Bronchial epithelial cell (primary cell): Measurements from ENCODE around the gene SLIT3. TPM values are rescaled to one million over a fixed set of nuclear protein-coding genes. Genes with fewer than 3 reads are reported as not detected.

Experiments used
- DNase-seq: peaks from one replicate; pipeline ENCODE4 v3.0.0-alpha.2; 2010; ENCODE audit warnings: low read depth
- FAIRE-seq: peaks from 2 replicates; lab custom pipeline; 2011; peaks lifted over from hg19 to GRCh38; lab: Jason Lieb, UNC
- H3K27me3 ChIP-seq: 2 replicates; pipeline ENCODE4 v1.5.1; 2011; ENCODE audit warnings: low read length; ENCODE audit not compliant: control insufficient read depth, insufficient read depth
- H3K36me3 ChIP-seq: 2 replicates; pipeline ENCODE4 v1.5.1; 2011; ENCODE audit warnings: low read length; ENCODE audit not compliant: control insufficient read depth, insufficient read depth
- H3K4me3 ChIP-seq: 2 replicates; pipeline ENCODE4 v1.5.1; 2011; ENCODE audit warnings: mild to moderate bottlenecking, low read depth, low read length, control low read depth
- total RNA-seq: library from RNA; depleted of rRNA; stranded (reverse); fragments of >200 nt; gene quantifications from 2 replicates; pipeline ENCODE4 v1.2.1, GENCODE V29; 2014
- TF ChIP-seq, protein P1 (sequence below): IDR thresholded peaks from 2 replicates; pipeline ENCODE4 v1.5.1; 2011; ENCODE audit warnings: mild to moderate bottlenecking, moderate library complexity, low read length, control low read depth, inconsistent platforms; ENCODE audit not compliant: insufficient read depth, severe bottlenecking

SLIT3 gene
- total RNA-seq, 1 donor from 2014 or later, result 0.79 TPM

DNA sequence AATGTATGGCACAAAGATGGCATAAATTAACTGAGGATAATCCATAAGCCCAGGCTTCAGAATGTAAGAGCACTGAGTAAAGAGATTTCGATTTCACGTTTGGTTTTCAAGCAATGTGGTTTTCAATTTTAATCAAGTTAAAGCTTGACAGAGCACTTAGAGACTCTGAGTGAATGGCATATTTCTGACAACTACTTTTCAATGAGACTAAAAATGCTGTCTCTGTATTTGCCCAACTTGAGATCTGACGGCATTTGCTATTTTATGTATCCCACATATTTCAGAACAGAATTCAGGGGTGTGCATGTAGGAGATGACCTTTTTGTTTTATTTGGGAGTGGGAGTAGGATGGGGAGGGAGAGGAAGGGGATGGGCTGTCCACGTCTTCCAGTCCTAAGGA is 441.5 kb downstream of the SLIT3 start:
- H3K36me3 ChIP-seq, result no peaks in the 10 kb centered on the region
- no peak for DNase-seq
- H3K27me3 ChIP-seq, result no peaks in the 10 kb centered on the region
- FAIRE-seq, result no peak
- H3K4me3 ChIP-seq, result no peak overlapping the region
- TF ChIP-seq, protein P1, sequence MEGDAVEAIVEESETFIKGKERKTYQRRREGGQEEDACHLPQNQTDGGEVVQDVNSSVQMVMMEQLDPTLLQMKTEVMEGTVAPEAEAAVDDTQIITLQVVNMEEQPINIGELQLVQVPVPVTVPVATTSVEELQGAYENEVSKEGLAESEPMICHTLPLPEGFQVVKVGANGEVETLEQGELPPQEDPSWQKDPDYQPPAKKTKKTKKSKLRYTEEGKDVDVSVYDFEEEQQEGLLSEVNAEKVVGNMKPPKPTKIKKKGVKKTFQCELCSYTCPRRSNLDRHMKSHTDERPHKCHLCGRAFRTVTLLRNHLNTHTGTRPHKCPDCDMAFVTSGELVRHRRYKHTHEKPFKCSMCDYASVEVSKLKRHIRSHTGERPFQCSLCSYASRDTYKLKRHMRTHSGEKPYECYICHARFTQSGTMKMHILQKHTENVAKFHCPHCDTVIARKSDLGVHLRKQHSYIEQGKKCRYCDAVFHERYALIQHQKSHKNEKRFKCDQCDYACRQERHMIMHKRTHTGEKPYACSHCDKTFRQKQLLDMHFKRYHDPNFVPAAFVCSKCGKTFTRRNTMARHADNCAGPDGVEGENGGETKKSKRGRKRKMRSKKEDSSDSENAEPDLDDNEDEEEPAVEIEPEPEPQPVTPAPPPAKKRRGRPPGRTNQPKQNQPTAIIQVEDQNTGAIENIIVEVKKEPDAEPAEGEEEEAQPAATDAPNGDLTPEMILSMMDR, result no peak

DNA sequence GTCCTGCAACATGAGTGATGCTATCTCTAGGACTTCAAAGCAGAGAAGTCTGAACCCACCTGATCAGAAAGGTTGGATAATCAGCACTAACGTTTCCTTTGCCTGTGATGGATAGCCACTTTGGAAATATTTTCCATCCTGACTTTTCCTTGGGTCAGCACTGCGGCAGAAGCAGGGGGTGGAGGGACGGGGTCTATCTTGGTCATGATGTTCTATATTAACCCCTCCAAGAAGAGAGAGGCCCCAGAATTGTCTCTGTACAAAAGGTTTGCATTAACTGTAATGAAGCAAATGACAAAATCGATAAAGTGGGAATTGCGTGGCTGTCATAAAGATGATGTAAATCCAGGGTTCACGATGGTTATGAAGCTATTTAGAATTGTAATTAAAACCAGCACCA is 441.9 kb downstream of the SLIT3 start:
- DNase-seq (no peak), FAIRE-seq (no peak)
- Histone ChIP-seq H3K27me3 (no peaks in the 10 kb centered on the region), H3K36me3 (no peaks in the 10 kb centered on the region), H3K4me3 (no peak overlapping the region)
- TF ChIP-seq, protein P1, result no peak

DNA sequence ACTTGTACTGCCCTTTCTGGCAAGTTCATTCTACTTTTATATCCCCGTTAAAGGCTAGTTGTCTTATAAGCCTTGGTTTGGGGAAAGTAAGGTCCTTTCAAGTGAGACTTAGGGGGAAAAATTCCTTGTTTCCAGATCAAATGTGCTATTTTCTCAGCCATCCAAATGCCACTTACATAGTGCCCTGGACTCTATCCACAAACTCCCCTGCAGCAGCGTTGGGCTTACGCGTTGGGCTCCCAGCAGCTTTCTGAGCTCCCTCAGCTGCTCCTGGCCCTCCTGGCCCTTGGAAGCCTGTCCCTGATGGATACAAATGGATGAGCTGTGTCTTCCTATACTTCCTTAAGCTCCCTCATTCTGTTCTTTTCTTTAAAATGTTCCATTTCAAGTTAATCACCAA is 442.6 kb downstream of the SLIT3 start:
- H3K36me3 ChIP-seq, result no peaks in the 10 kb centered on the region
- DNase-seq (no peak), FAIRE-seq (no peak)
- H3K4me3 ChIP-seq, result no peak overlapping the region
- no peaks in the 10 kb centered on the region for H3K27me3 ChIP-seq
- TF ChIP-seq, protein P1, result no peak

DNA sequence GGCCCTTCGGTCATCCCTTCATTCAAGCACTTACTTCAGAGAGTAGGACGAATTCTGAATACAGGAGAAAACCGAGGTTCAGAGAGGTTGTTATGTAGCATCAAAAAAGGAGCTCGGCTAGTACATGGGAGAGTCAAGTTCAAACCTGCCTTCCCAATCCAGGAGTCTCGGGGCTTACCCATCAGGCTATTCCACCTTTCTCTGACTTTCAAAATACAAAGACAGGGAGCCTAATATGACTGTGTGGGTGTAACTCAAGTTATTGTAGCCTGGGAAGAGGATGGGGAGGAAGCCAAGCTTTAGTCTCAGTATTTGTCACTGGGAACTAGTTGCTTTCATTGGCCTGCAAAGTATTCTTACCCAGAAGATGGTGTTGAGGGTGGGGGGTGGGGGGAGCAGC is 447.0 kb downstream of the SLIT3 start:
- no peak for FAIRE-seq
- peak; percentile 22 for DNase-seq
- no peak overlapping the region for H3K4me3 ChIP-seq
- TF ChIP-seq, protein P1, result no peak
- H3K36me3 ChIP-seq, result no peaks in the 10 kb centered on the region
- H3K27me3 ChIP-seq, result no peaks in the 10 kb centered on the region

DNA sequence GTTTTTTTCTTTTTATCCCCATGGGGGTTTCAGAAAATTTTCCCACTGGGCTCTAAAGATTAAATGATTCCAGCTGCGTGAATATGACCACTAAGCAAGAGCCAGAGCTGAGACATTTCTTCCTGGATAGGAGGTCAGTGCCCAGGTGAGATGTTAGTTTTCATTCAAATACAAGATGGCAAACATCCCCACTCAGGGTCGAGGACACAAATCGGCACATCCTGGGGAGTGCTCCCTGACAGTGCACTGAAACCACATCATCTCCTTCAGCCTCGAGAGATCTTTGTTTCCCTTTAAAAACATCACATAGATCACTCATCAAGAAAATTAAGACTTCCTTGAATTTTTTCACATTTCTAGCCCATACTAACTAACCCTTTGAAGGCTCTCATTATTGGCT is 448.6 kb downstream of the SLIT3 start:
- Histone ChIP-seq H3K4me3 (no peak overlapping the region), H3K36me3 (no peaks in the 10 kb centered on the region), H3K27me3 (peaks cover 8% of the 10 kb centered on the region)
- DNase-seq (no peak), FAIRE-seq (no peak)
- TF ChIP-seq, protein P1, result no peak

DNA sequence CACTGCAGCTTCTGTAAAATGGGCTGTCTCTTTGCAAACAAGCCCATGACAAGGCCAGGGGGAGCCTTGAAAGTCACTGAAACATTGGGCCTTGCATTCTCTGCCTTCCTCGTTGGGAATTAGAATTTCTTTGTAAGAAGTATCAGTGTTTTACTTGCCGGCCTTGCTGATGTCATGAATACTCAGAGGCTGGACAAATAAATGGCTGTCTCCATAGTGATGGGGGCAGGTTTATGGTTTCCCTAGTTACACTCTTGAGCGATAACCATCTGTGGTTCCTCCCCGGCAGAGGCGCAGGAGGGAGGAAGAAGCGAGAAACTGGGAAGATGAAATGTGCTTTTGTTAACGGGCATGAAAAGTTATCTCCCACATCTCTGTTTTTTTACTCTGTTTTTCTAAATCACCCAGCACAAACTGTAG is 449.0 kb downstream of the SLIT3 start:
- TF ChIP-seq, protein P1, result no peak
- H3K36me3 ChIP-seq, result no peaks in the 10 kb centered on the region
- peaks cover 9% of the 10 kb centered on the region for H3K27me3 ChIP-seq
- no peak overlapping the region for H3K4me3 ChIP-seq
- DNase-seq (peak; percentile 44), FAIRE-seq (no peak)
